Mesothelial cell of epicardium (in vitro differentiated cells): ENCODE results near the gene PGGHG. TPM values are rescaled to one million over a fixed set of nuclear protein-coding genes. Genes with fewer than 3 reads are reported as not detected.
A peak's percentile ranks its signal among the peaks of the same experiment; 100 is the strongest.
"Not testable (repeated sequence)": the region's sequence is repeated elsewhere in the genome, so short reads cannot be mapped to it uniquely, and the experiment has no call there.

Source experiments
- DNase-seq, 2 experiments: peaks; one replicate each; pipeline ENCODE4 v3.0.0; 2021; ENCODE audit warnings: low spot score in 2 of 2; ENCODE audit not compliant: unreplicated experiment in 2 of 2
- H3K27ac Mint-ChIP-seq: 2 replicates; pipeline ENCODE4 v1.8.0; 2021; ENCODE audit warnings: mixed read lengths
- H3K27me3 Mint-ChIP-seq: 2 replicates; pipeline ENCODE4 v1.8.0; 2021; ENCODE audit warnings: low read depth, mixed read lengths
- H3K36me3 Mint-ChIP-seq: 2 replicates; pipeline ENCODE4 v1.8.0; 2021; ENCODE audit warnings: mixed read lengths
- H3K4me1 Mint-ChIP-seq: 2 replicates; pipeline ENCODE4 v1.8.0; 2021; ENCODE audit warnings: mixed read lengths
- H3K4me3 Mint-ChIP-seq: 2 replicates; pipeline ENCODE4 v1.8.0; 2021; ENCODE audit warnings: mild to moderate bottlenecking, moderate library complexity, mixed read lengths
- H3K9me3 Mint-ChIP-seq: 2 replicates; pipeline ENCODE4 v1.8.0; 2021; ENCODE audit warnings: mixed read lengths
- total RNA-seq: library from RNA; stranded (reverse); gene quantifications from 3 replicates; pipeline ENCODE4 v1.2.1, GENCODE V29; 2021
- TF ChIP-seq, protein P1 (sequence below): fragments of 200-600 bp; sonication (generic); IDR thresholded peaks from one replicate; pipeline ENCODE4 v1.5.0; 2021; ENCODE audit warnings: antibody characterized with exemption; ENCODE audit not compliant: unreplicated experiment

Gene PGGHG
- total RNA-seq, 1 donor from 2014 or later, result 103 TPM

DNA sequence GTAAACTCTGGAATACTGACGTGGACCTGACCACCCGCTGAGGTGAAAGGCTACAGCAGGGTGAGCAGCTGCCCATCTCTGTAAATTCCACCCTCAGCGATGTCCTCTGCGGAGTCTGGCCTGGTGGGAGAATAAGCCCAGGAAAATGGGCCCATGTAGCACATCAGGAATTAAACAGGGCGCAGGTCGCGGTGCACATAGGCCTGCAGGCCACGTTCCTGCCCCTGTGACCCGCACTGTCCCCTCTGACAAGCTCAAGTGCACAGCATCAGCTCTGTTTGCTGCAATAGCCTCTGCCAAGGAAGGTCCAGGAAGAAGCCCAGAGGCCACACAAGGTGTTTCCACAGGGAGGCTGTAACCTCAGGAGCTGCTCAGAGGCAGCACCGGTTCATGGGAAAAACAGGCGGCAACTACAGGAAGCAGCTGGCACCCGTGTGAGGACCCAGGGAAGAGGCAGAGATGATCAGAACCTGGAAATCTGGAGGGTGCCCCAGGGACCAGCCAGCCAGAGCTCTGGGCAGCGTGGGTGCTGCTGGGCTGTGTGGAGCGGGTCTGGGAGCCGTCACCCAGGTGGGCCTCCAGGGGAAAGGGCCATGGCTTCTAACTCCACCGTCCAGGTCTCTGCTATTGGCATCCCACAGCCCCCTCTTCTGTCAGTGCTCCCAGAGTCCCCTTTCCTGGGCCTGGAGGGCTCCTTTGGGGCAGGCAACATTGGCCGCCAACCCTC, 17.9 kb downstream of the PGGHG start:
- no peaks in the 10 kb centered on the region for H3K9me3 Mint-ChIP-seq
- H3K4me3 Mint-ChIP-seq, result no peak overlapping the region
- no peaks in the 10 kb centered on the region for H3K27me3 Mint-ChIP-seq
- peaks cover 38% of the 10 kb centered on the region for H3K4me1 Mint-ChIP-seq
- H3K36me3 Mint-ChIP-seq, result no peaks in the 10 kb centered on the region
- H3K27ac Mint-ChIP-seq, result no peak overlapping the region
- no peak for DNase-seq
- TF ChIP-seq, protein P1, sequence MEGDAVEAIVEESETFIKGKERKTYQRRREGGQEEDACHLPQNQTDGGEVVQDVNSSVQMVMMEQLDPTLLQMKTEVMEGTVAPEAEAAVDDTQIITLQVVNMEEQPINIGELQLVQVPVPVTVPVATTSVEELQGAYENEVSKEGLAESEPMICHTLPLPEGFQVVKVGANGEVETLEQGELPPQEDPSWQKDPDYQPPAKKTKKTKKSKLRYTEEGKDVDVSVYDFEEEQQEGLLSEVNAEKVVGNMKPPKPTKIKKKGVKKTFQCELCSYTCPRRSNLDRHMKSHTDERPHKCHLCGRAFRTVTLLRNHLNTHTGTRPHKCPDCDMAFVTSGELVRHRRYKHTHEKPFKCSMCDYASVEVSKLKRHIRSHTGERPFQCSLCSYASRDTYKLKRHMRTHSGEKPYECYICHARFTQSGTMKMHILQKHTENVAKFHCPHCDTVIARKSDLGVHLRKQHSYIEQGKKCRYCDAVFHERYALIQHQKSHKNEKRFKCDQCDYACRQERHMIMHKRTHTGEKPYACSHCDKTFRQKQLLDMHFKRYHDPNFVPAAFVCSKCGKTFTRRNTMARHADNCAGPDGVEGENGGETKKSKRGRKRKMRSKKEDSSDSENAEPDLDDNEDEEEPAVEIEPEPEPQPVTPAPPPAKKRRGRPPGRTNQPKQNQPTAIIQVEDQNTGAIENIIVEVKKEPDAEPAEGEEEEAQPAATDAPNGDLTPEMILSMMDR, result no peak

DNA sequence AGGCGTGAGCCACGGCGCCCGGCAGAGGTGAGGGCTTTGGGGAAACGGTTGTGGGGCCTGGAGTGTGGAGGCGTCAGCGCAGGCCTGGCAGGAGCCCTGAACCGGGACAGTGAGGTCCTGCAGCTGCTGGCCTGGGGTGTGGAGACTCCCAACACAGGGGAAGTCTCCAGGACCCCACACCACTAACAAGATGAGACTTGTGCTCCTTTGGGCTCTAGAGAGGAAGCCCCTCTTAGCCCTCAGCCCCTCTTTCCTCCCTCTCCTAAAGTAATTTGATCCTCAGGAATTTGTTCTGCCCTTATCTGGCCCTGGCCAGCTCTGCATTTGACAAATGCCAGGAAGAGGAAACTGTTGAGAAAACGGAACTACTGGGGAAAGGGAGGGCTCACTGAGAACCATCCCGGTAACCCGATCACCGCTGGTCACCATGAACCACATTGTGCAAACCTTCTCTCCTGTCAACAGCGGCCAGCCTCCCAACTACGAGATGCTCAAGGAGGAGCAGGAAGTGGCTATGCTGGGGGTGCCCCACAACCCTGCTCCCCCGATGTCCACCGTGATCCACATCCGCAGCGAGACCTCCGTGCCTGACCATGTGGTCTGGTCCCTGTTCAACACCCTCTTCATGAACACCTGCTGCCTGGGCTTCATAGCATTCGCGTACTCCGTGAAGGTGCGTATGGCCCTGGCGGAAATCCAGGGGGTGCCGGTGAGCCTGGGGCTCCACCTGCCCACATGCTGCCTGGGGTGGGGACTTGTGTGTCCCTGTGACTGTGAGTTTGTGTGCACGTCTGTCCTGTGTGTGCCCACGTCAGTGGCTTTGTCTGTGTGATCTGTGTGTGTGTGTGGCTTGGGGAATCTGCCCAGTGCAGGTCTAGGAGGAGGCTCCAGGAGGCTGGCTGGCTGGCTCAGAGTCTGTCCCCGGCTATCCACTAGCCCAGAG, 19.1 kb downstream of the PGGHG start, which contains the start of gene IFITM2:
Gene IFITM2 (plus strand): TSS at position 51 of the 943 bp plus-strand sequence. CDS start 377 bp downstream, at position 428.
- DNase-seq, H3K36me3 Mint-ChIP-seq, H3K27me3 Mint-ChIP-seq, H3K9me3 Mint-ChIP-seq: not testable (repeated sequence)
- Mint-ChIP-seq H3K4me3 (peak within 1 kb of the TSS; percentile 93), H3K27ac (peak within 1 kb of the TSS; percentile 96), H3K4me1 (peaks cover 48% of the 10 kb centered on the region)

DNA sequence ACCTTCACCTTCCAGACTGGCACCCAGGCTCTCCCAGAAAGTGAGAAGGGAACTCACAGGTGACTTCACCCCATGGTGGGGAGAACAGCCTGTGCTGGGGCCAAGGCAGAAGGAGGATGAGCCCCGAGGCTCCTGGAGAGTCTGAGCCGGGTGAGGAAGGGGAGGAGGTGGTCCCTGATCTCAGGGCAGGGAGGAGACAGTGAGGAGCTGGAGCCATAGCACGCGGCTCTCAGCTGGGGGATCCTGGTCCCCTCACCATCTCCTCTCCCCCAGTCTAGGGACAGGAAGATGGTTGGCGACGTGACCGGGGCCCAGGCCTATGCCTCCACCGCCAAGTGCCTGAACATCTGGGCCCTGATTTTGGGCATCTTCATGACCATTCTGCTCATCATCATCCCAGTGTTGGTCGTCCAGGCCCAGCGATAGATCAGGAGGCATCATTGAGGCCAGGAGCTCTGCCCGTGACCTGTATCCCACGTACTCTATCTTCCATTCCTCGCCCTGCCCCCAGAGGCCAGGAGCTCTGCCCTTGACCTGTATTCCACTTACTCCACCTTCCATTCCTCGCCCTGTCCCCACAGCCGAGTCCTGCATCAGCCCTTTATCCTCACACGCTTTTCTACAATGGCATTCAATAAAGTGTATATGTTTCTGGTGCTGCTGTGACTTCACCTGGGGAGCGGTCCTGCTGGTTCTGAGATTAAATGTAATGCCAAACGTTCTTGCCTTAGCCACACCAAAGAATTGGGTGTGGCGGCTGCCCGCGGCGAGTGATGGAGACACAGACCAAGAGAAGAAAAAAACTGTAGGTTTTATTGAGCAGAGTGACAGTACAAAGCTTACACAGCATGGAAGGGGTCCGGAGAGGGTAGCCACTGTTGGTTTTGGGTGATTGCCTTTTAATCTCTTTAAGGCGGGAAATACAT, 20.1 kb downstream of the PGGHG start:
- peak overlapping the region; percentile 93 for H3K4me3 Mint-ChIP-seq
- not testable (repeated sequence) for H3K27me3 Mint-ChIP-seq, H3K9me3 Mint-ChIP-seq, DNase-seq, H3K36me3 Mint-ChIP-seq
- peak overlapping the region; percentile 96 for H3K27ac Mint-ChIP-seq
- H3K4me1 Mint-ChIP-seq, result peaks cover 58% of the 10 kb centered on the region

DNA sequence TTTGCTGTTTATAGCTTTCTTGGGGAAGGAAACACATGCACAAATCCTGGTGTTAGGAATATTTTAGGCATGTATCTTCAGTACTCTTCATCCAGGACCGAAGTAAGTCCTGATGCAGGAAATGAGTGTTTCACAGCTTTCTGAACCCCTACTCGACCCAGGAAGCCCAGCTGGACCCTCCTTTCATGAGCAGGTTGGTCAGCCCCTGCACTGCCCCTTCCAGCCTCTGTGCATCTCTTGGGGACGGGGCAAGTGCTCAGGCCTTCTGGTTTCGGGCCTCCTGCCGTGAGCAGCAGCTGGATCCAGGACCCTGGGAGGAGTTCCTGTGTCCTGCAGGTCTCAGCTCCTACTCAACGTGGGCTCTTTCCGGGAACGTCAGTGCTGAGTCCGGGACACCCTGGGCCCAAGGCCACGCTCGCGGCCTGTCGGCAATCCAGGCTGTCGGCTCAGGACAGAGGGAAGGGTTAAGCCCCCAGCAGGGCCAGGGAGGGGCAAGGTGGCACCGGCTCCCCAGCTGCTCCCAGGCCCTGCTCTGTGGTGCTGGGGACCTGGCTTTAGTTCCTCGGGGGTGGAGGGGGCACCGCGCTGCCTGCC, 21.1 kb downstream of the PGGHG start:
- H3K27me3 Mint-ChIP-seq, DNase-seq, H3K9me3 Mint-ChIP-seq, H3K36me3 Mint-ChIP-seq: not testable (repeated sequence)
- Mint-ChIP-seq H3K27ac (peak overlapping the region; percentile 86), H3K4me3 (peak overlapping the region; percentile 93), H3K4me1 (peaks cover 66% of the 10 kb centered on the region)

DNA sequence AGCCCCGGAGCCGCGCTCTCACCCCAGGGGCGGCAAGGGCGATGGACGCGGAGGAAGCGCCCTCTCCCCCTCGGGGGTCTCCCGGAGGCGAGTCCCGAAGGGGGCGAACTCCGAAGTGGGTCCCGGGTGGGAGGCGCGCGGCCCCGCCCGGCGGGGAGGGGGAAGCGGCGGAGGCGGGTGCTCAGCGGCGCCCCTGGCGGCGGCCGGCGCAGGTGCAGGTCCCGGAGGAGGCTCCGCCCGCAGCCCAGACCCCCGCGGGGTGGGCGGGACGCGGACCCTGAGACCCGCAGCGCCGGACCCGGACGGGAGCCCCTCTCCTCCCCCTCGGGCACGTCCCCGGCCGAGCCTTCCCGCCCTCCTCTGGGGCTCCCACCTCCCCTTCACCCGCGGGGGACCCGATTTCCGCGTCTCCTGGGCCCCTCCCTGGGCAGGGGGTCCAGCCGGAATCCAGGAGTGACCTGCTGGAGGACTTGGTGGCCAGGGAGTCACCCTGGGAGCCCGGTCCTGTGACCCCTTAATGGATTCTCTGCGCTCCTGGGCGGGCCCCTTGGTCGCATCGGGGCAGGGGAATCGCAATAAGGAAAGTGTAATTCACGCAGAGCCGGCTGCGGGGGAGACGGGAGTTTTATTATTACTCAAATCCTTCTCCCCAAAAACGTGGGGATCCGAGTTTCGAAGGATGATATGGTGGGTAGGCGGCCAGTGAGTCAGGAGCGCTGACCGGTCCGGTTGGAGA, 22.3 kb downstream of the PGGHG start:
- Mint-ChIP-seq H3K4me1 (peaks cover 62% of the 10 kb centered on the region), H3K4me3 (peak overlapping the region; percentile 86), H3K27ac (peak overlapping the region; percentile 84)

DNA sequence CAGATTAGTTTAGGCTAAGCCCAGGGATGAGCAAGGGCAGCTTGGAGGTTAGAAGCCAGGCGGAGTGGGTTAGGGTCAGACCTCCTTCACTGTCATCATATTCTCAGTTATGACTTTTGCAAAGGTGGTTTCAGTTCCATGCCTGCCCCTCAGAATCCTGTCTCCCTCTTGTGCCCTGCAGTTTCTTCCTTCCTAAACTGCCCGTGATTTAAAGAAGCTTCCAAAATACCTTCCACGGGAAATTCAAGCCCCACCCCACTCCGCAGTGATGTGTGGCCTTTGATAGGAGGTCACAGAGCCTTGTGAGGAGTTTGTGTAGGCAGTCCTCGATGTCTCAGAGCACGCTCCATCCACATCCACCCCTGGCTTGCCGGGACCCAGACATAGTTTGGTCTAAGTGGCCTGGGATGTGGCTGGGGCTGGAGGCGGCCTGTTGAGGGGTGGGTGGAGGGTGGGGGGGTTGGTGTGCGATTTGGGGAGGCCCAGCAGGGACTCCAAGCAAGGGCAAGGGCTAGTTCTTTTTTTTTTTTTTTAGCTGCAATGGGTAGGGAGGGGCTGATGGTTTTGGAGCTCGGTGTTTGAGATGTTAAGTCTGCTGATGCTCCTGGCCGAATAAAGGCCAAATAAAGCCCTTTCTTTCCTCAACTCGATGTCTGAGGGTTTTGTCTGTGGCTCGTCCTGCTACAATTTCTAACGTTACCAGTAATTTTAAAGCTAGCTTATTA, 23.3 kb downstream of the PGGHG start:
- no peaks in the 10 kb centered on the region for H3K36me3 Mint-ChIP-seq
- TF ChIP-seq, protein P1, result no peak
- no peaks in the 10 kb centered on the region for H3K9me3 Mint-ChIP-seq
- peak overlapping the region; percentile 93 for H3K27ac Mint-ChIP-seq
- peaks cover 71% of the 10 kb centered on the region for H3K4me1 Mint-ChIP-seq
- DNase-seq, result no peak
- peak overlapping the region; percentile 86 for H3K4me3 Mint-ChIP-seq
- peaks cover 13% of the 10 kb centered on the region for H3K27me3 Mint-ChIP-seq

More for the DNA sequence above, 22.3 kb downstream of the PGGHG start:
- not testable (repeated sequence) for H3K9me3 Mint-ChIP-seq, H3K36me3 Mint-ChIP-seq, H3K27me3 Mint-ChIP-seq, DNase-seq
